OCI-LY3 (cell line): Measurements from ENCODE around the gene P2RX3.
A peak's percentile ranks its signal among the peaks of the same experiment; 100 is the strongest.

Experiments
- H2AFZ ChIP-seq: fragments of 200-600, 300-600 bp; shearing (Covaris generic); 2 replicates; pipeline ENCODE4 v1.6.0; 2014; ENCODE audit warnings: antibody characterized with exemption, low read depth, low read length
- H3K27ac ChIP-seq: fragments of 200-600, 300-600 bp; sonication (generic); 2 replicates; pipeline ENCODE4 v1.5.1; 2014; ENCODE audit warnings: mild to moderate bottlenecking, low read length, moderate library complexity, mixed read lengths
- H3K27me3 ChIP-seq: fragments of 200-600, 300-600 bp; sonication (generic); 2 replicates; pipeline ENCODE4 v1.6.1; 2014; ENCODE audit warnings: low read depth, low read length, mixed read lengths
- H3K36me3 ChIP-seq: fragments of 200-600, 300-600 bp; sonication (generic); replicated peaks from 2 replicates; pipeline ENCODE3; 2014; ENCODE audit warnings: low read depth, low read length, mixed read lengths
- H3K4me1 ChIP-seq: fragments of 300-600, 200-600 bp; sonication (generic); 2 replicates; pipeline ENCODE4 v1.6.1; 2014; ENCODE audit warnings: low read length, mixed read lengths
- H3K4me2 ChIP-seq: fragments of 200-600, 300-600 bp; sonication (generic); 2 replicates; pipeline ENCODE4 v1.6.1; 2014; ENCODE audit warnings: low read length, mixed read lengths
- H3K4me3 ChIP-seq: fragments of 300-600, 200-600 bp; sonication (generic); 2 replicates; pipeline ENCODE4 v1.5.1; 2014; ENCODE audit warnings: antibody characterized with exemption, mild to moderate bottlenecking, low read length, moderate library complexity
- H3K79me2 ChIP-seq: fragments of 300-600, 200-600 bp; shearing (Covaris generic); 2 replicates; pipeline ENCODE4 v1.6.1; 2014; ENCODE audit warnings: mild to moderate bottlenecking, low read length, mixed read lengths
- H3K9ac ChIP-seq: fragments of 300-600, 200-600 bp; shearing (Covaris generic); 2 replicates; pipeline ENCODE4 v1.6.0; 2014; ENCODE audit warnings: mild to moderate bottlenecking, low read length, moderate library complexity
- H3K9me3 ChIP-seq: fragments of 200-600, 300-600 bp; shearing (Covaris generic); 2 replicates; pipeline ENCODE4 v1.6.1; 2014; ENCODE audit warnings: low read length, mixed read lengths; ENCODE audit not compliant: insufficient read depth
- H4K20me1 ChIP-seq: fragments of 200-600, 300-600 bp; sonication (generic); 2 replicates; pipeline ENCODE4 v1.6.1; 2016; ENCODE audit warnings: low read length, mixed read lengths; ENCODE audit not compliant: insufficient read depth
- EZH2phosphoT487 ChIP-seq: fragments of 200-600 bp; shearing (Covaris generic); IDR thresholded peaks from 2 replicates; pipeline ENCODE4 v1.6.1; 2018; ENCODE audit warnings: antibody characterized with exemption, mixed run types, low read depth
- TF ChIP-seq, protein P1 (sequence below): fragments of 200-600, 300-600 bp; sonication (generic); IDR thresholded peaks from 2 replicates; pipeline ENCODE4 v1.5.1; 2014; ENCODE audit warnings: antibody characterized with exemption, low read length, low read depth

Gene P2RX3

DNA sequence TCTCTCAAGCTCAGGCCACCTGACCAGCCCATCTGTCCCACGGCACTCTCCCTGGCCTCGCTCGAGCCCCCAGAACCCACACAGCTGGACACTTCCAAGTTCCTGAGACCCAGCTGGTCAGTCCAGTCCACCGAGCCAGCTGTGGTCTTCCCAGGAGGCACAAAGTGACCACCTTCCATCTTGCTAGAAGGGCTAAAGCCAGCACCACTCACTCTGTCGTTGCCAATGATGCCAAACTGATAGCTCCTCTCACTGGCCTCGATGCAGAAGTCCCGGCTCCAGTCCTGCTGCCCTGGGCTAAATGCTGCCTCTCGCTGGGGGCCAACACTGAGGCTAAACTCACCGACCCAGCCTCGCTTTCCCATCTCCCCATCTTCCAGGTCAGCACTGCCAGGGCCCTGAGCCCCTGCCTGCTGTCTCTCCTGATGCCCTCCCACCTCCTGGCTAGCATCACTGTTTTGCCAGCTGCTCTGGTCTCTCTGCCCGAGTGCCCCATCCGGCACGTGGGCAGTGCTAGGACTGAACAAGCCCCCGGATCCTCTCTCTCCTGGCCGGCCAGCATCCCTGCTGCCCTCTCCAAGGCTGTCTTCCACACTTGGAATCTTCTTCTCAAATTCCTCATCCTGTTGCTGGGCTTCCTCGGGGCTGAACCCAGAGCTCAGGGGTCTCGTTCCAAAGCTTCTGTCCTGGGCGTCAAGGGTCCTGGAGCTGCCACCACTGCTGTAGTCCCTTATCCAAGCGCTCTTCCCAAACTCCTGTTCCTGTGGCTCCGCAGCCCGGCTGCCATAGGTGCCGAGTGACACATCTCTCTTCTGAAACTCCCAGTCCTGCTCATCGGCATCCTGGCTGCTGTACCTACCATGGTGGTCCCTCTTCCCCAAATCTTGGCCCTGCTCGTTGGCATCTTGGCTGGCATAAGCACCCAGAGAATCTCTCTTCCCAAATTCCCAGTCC lies 28.8 kb upstream of the P2RX3 start:
- peaks cover 13% of the 10 kb centered on the region for H3K4me1 ChIP-seq
- TF ChIP-seq, protein P1, sequence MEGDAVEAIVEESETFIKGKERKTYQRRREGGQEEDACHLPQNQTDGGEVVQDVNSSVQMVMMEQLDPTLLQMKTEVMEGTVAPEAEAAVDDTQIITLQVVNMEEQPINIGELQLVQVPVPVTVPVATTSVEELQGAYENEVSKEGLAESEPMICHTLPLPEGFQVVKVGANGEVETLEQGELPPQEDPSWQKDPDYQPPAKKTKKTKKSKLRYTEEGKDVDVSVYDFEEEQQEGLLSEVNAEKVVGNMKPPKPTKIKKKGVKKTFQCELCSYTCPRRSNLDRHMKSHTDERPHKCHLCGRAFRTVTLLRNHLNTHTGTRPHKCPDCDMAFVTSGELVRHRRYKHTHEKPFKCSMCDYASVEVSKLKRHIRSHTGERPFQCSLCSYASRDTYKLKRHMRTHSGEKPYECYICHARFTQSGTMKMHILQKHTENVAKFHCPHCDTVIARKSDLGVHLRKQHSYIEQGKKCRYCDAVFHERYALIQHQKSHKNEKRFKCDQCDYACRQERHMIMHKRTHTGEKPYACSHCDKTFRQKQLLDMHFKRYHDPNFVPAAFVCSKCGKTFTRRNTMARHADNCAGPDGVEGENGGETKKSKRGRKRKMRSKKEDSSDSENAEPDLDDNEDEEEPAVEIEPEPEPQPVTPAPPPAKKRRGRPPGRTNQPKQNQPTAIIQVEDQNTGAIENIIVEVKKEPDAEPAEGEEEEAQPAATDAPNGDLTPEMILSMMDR, result no peak
- TF ChIP-seq EZH2phosphoT487, result no peak
- no peak overlapping the region for H2AFZ ChIP-seq
- no peaks in the 10 kb centered on the region for H4K20me1 ChIP-seq
- H3K4me3 ChIP-seq, result no peak overlapping the region
- no peaks in the 10 kb centered on the region for H3K27me3 ChIP-seq
- no peak overlapping the region for H3K4me2 ChIP-seq
- no peak overlapping the region for H3K27ac ChIP-seq
- no peaks in the 10 kb centered on the region for H3K9me3 ChIP-seq
- H3K36me3 ChIP-seq, result peaks cover 6% of the 10 kb centered on the region
- H3K9ac ChIP-seq, result no peak overlapping the region
- no peaks in the 10 kb centered on the region for H3K79me2 ChIP-seq

DNA sequence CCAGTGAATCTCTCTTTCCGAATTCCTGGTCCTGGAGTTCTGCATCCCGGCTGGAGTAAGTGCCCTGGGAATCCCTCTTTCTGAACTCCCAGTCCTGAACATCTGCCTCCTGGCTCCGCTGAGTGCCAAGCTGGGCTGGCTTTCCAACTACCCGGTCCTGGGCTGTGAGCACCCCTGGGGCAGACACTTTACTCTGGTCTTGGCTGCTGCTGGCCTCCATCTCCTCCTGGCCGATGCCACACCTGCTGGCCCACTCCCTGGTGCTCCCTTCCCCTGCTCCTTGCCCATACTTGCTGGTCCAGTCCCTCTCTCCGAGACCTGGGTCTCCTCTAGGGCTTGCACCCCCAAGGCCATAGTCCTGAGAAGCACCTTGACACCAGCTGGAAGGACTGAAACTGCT lies 28.1 kb upstream of the P2RX3 start:
- H3K79me2 ChIP-seq, result no peaks in the 10 kb centered on the region
- H4K20me1 ChIP-seq, result no peaks in the 10 kb centered on the region
- H3K9me3 ChIP-seq, result no peaks in the 10 kb centered on the region
- no peak overlapping the region for H2AFZ ChIP-seq
- no peaks in the 10 kb centered on the region for H3K27me3 ChIP-seq
- TF ChIP-seq, protein P1, result no peak
- no peak for TF ChIP-seq EZH2phosphoT487
- H3K27ac ChIP-seq, result no peak overlapping the region
- H3K4me2 ChIP-seq, result no peak overlapping the region
- no peak overlapping the region for H3K4me3 ChIP-seq
- peaks cover 6% of the 10 kb centered on the region for H3K36me3 ChIP-seq
- H3K4me1 ChIP-seq, result peaks cover 13% of the 10 kb centered on the region
- no peak overlapping the region for H3K9ac ChIP-seq

DNA sequence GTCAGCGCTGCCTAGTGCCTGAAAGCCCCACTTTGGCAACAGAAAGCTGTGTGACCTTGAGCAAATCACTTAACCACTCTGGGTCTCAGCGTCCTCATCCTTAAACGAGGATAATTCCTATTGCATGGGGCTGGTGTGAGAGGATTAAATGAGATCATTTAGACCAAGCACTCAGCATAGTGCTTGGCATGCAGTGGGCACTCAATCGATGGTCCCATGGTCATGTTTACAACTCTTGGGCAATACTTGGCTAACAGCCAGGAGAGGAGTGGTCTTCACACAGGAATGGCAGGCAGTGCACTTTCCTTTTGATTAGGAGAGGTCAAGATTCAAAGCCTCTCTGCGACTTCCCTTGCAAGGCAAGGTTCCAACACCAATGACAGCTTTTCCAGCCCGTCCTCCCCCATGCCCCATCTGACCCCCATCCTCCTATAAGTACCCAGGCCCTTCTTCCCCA lies 27.5 kb upstream of the P2RX3 start:
- H3K27me3 ChIP-seq, result no peaks in the 10 kb centered on the region
- no peak overlapping the region for H3K27ac ChIP-seq
- no peaks in the 10 kb centered on the region for H4K20me1 ChIP-seq
- no peak overlapping the region for H2AFZ ChIP-seq
- H3K9me3 ChIP-seq, result no peaks in the 10 kb centered on the region
- H3K4me2 ChIP-seq, result peak overlapping the region; percentile 73
- peaks cover 6% of the 10 kb centered on the region for H3K36me3 ChIP-seq
- H3K4me3 ChIP-seq, result peak overlapping the region; percentile 72
- peaks cover 13% of the 10 kb centered on the region for H3K4me1 ChIP-seq
- no peaks in the 10 kb centered on the region for H3K79me2 ChIP-seq
- TF ChIP-seq, protein P1, result no peak
- peak overlapping the region; percentile 29; the same call in 1 of the 2 replicates for H3K9ac ChIP-seq

DNA sequence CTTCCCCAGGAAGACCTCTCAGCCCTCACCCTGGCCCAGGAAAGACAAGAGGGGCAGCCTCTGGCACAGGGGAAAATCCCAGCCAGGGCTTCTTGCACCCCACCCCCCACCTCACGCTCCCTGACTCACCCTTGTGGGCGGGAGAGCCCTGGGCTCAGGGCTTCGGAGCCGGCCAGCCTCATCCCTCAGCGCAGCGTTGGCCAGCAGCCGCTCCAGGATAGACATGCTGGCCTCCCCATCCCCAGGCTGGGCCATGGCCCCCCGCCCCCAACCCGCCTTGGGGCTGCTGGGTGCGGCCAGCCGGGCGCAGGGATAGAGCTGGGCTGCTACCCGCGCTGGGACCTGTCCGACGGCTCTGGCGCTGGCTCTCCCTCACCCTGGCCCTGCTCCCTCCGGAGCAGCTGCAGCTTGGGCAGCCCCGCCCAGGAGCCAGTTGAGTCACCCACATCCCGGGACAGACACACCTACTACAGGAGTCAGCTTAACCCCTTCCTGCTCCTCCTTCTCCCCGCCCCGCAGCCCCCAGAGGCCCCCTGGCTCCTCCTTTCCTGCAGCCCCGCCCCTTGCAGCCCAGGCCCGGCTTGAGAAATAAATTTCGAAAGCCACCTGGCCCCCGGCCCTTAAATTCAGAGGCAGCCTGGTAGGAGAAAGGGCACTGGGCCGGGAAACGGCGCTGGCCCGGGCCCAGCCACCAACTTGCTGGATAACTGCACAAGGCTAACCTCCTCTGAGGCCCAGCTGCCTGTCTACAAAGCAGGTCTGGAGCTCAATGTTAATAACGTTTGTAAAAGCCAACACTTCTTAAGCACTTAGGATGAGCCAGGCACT lies 26.8 kb upstream of the P2RX3 start:
- Histone ChIP-seq H3K4me2 (peak overlapping the region; percentile 73), H3K27me3 (no peaks in the 10 kb centered on the region), H3K4me3 (peak overlapping the region; percentile 72), H3K9me3 (no peaks in the 10 kb centered on the region), H3K9ac (peak overlapping the region; percentile 29; the same call in 1 of the 2 replicates), H3K4me1 (peaks cover 13% of the 10 kb centered on the region), H2AFZ (no peak overlapping the region), H3K36me3 (peaks cover 11% of the 10 kb centered on the region), H4K20me1 (no peaks in the 10 kb centered on the region), H3K27ac (no peak overlapping the region), H3K79me2 (no peaks in the 10 kb centered on the region)
- no peak for TF ChIP-seq EZH2phosphoT487
- TF ChIP-seq, protein P1, result no peak
